Measurements from ENCODE around the gene GK.

Gene GK

GRCh38 chrX:30607155-30607554, 46.1 kb upstream of the GK start:
- POLR2A ChIA-PET, result no interaction called here

GRCh38 chrX:30610026-30610425, 43.2 kb upstream of the GK start:
- Histone ChIP-seq H3K9me3 (ENCODE audit: control insufficient read depth, insufficient read depth, low read depth, low read length) (no peaks in the 10 kb centered on the region), H3K27ac (ENCODE audit: extremely low read depth, low read depth, low read length) (no peak overlapping the region), H3K4me1 (ENCODE audit: control insufficient read depth, insufficient read depth, low read length) (no peaks in the 10 kb centered on the region), H3K4me3 (ENCODE audit: low read depth, low read length) (no peak overlapping the region), H3K36me3 (ENCODE audit: control insufficient read depth in 2 of 2, insufficient read depth in 1 of 2, low read length in 2 of 2) (no peaks in the 10 kb centered on the region)
- TF ChIP-seq KLF7 (tag by site-specific recombination; IDR thresholded peaks at IDR 0.05; ENCODE audit: borderline replicate concordance), result no peak
- TF ChIP-seq ZNF518A (tag by site-specific recombination; conservative IDR thresholded peaks at IDR 0.05; ENCODE audit: low read depth), result no peak
- no peak for TF ChIP-seq ZNF398 (tag by site-specific recombination; IDR thresholded peaks at IDR 0.05)
- TF ChIP-seq ZNF571 (tag by site-specific recombination; IDR thresholded peaks at IDR 0.05), result no peak
- TF ChIP-seq ZNF677 (tag by site-specific recombination; IDR thresholded peaks at IDR 0.05), result no peak
- no peak for TF ChIP-seq ZFHX2 (tag by site-specific recombination; conservative IDR thresholded peaks at IDR 0.05)
- TF ChIP-seq ZFP37 (tag by site-specific recombination; IDR thresholded peaks at IDR 0.05), result no peak
- TF ChIP-seq ZNF423 (tag by site-specific recombination; IDR thresholded peaks at IDR 0.05), result no peak
- TF ChIP-seq ZNF514 (tag by site-specific recombination; IDR thresholded peaks at IDR 0.05), result no peak
- no peak for TF ChIP-seq ZNF248 (tag by site-specific recombination; IDR thresholded peaks at IDR 0.05)
- no peak for TF ChIP-seq KLF1 (tag by site-specific recombination; IDR thresholded peaks at IDR 0.05)
- no peak for TF ChIP-seq ZNF544 (tag by site-specific recombination; IDR thresholded peaks at IDR 0.05)
- TF ChIP-seq ZNF362 (tag by site-specific recombination; IDR thresholded peaks at IDR 0.05), result no peak
- TF ChIP-seq ZNF211 (tag by site-specific recombination; IDR thresholded peaks at IDR 0.05; ENCODE audit: low read depth), result no peak
- POLR2A ChIA-PET, result no interaction called here
- CTCF ChIA-PET, result no interaction called here

More at GRCh38 chrX:30607155-30607554, 46.1 kb upstream of the GK start:
- H3K4me3 ChIP-seq (ENCODE audit: low read depth, low read length), result no peak overlapping the region
- H3K9me3 ChIP-seq (ENCODE audit: control insufficient read depth, insufficient read depth, low read depth, low read length), result no peaks in the 10 kb centered on the region
- H3K27ac ChIP-seq (ENCODE audit: extremely low read depth, low read depth, low read length), result no peak overlapping the region
- no peaks in the 10 kb centered on the region for H3K36me3 ChIP-seq (ENCODE audit: control insufficient read depth in 2 of 2, insufficient read depth in 1 of 2, low read length in 2 of 2)
- CTCF ChIA-PET, result no interaction called here
- no peaks in the 10 kb centered on the region for H3K4me1 ChIP-seq (ENCODE audit: control insufficient read depth, insufficient read depth, low read length)
- TF ChIP-seq ZFHX2 (tag by site-specific recombination; conservative IDR thresholded peaks at IDR 0.05) (no peak), ZNF548 (tag by site-specific recombination; IDR thresholded peaks at IDR 0.05) (no peak), ZNF701 (tag by site-specific recombination; IDR thresholded peaks at IDR 0.05) (no peak), ZNF19 (tag by site-specific recombination; IDR thresholded peaks at IDR 0.05; ENCODE audit: low read depth) (no peak), ZNF169 (tag by site-specific recombination; IDR thresholded peaks at IDR 0.05) (no peak), PATZ1 (tag by site-specific recombination; IDR thresholded peaks at IDR 0.05) (no peak), ZNF596 (tag by site-specific recombination; IDR thresholded peaks at IDR 0.05) (no peak), ZNF654 (tag by site-specific recombination; IDR thresholded peaks at IDR 0.05; ENCODE audit: low read depth) (no peak), OVOL3 (tag by site-specific recombination; IDR thresholded peaks at IDR 0.05) (no peak), ZNF174 (tag by site-specific recombination; IDR thresholded peaks at IDR 0.05) (no peak), MYNN (tag by site-specific recombination; IDR thresholded peaks at IDR 0.05; ENCODE audit: borderline replicate concordance) (no peak), BCL6B (tag by site-specific recombination; IDR thresholded peaks at IDR 0.05) (no peak), GFI1B (tag by site-specific recombination; IDR thresholded peaks at IDR 0.05) (no peak), SETDB1 (IDR thresholded peaks at IDR 0.05; ENCODE audit: insufficient read length, low read length) (no peak), ZXDB (tag by site-specific recombination; IDR thresholded peaks at IDR 0.05) (no peak), ZNF664 (tag by site-specific recombination; IDR thresholded peaks at IDR 0.05) (no peak), ZNF677 (tag by site-specific recombination; IDR thresholded peaks at IDR 0.05) (no peak)

Data from HEK293 (cell line).